Measurements from ENCODE around the gene TPPP2. TPM values are rescaled to one million over a fixed set of nuclear protein-coding genes. Genes with fewer than 3 reads are reported as not detected.

Gene TPPP2
- total RNA-seq, 1 donor from 2014 or later = not detected

DNA sequence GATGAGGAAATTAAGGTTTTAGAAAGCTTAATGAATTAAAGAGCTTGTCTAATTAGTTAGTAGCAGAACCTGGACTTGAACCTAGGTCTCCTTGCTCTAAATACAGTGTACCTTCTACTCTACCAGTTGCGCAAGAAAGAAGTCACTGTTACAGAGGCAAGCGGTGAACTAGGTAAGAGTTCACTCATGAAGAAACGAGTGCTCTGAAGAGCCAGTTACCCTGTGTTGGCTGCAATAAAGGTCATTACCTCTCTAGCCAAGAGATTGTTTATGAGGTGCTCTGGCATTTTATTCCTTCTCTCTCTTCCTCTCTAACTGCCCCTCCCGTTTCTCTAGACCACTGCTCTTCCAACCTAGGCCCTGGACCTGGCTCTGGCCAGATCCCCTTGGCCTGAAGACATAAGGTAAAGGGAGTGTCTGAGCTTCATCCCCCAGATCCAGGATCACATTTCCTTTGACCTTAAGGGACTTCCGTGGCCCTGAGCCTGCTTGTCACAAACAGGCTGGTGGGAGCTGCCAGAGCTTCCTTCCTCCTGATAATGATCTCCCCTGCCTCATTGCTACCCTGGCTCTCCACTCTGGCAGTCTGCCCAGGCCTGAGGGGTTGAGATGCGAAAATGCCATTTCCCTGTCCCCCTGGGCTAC is 14.1 kb downstream of the TPPP2 start:
- no peaks in the 10 kb centered on the region for H3K36me3 Mint-ChIP-seq (ENCODE audit: low read depth)
- DNase-seq (ENCODE audit: low spot score) = no peak
- intact Hi-C loops (cut with micrococcal nuclease) = no loop called here
- no peak overlapping the region for H3K27ac Mint-ChIP-seq
- peaks cover 26% of the 10 kb centered on the region for H3K27me3 Mint-ChIP-seq (ENCODE audit: low read depth)
- no peak overlapping the region for H3K4me3 Mint-ChIP-seq (ENCODE audit: low read depth)
- H3K4me1 Mint-ChIP-seq (ENCODE audit: low read depth) = peaks cover 2% of the 10 kb centered on the region
- H3K9me3 Mint-ChIP-seq = no peaks in the 10 kb centered on the region

DNA sequence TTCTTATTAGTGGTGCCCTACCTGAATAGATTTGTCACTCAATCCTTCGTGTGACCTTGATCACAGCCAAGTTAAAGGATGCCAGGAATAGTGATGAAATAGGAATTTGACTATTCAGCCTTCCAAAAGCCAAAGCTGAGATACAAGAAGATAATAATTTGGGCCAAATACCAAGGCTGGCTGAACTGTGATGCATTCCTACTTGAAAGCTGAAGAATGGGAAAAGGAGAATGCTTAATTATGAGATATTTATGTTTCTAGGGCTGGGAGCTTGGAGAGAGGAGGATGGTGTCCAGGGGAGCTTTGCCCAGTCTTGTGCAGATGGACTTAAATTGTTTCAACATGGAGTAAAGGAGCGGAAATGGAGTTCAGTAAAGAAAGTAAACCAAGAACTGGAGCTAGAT is 17.4 kb downstream of the TPPP2 start:
- Mint-ChIP-seq H3K27ac (no peak overlapping the region), H3K4me3 (ENCODE audit: low read depth) (no peak overlapping the region), H3K36me3 (ENCODE audit: low read depth) (no peaks in the 10 kb centered on the region), H3K27me3 (ENCODE audit: low read depth) (peaks cover 31% of the 10 kb centered on the region), H3K9me3 (no peaks in the 10 kb centered on the region), H3K4me1 (ENCODE audit: low read depth) (peaks cover 4% of the 10 kb centered on the region)
- no peak for DNase-seq (ENCODE audit: low spot score)
- intact Hi-C loops (cut with micrococcal nuclease) = no loop called here

DNA sequence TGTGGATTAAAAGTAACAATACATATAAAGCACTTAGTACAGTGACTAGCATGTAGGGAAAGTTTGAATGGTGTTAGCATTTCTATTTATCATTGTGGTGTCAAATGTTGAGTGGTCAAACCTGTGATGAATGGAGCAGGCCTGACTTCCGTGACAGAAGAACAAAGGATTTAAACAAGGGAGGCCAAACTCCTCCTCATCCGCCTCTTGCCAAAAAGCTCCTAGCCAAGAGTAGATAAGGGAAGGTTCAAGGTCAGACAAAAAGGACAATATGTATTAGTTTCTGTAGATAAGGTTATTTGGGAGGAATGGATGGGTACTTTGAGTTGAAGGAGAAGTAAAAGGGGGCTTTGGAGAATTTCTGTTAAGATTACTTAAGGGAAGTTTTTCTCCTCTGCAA is 18.6 kb downstream of the TPPP2 start:
- intact Hi-C loops (cut with micrococcal nuclease) = no loop called here
- H3K4me1 Mint-ChIP-seq (ENCODE audit: low read depth) = peaks cover 4% of the 10 kb centered on the region
- H3K27ac Mint-ChIP-seq = no peak overlapping the region
- H3K36me3 Mint-ChIP-seq (ENCODE audit: low read depth) = no peaks in the 10 kb centered on the region
- no peak for DNase-seq (ENCODE audit: low spot score)
- no peaks in the 10 kb centered on the region for H3K9me3 Mint-ChIP-seq
- peaks cover 29% of the 10 kb centered on the region for H3K27me3 Mint-ChIP-seq (ENCODE audit: low read depth)
- H3K4me3 Mint-ChIP-seq (ENCODE audit: low read depth) = no peak overlapping the region

DNA sequence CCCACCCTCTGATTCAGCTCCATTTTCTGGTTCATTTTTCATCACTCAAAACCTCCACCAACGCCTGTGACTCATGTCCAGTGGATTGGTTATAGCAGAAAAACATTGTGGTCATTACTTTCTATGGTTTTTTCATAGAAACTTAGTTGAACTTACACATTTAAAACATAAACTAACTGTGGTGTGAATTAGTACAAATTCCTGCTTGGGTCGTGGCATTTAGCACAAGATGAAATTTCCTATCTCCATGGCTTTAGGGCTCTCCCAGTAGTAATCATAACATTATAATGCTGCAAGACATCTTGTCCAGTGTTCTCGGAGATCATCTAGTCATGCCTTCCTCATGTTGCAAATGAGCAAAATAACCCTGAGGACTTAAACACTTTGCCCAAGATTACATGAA is 19.3 kb downstream of the TPPP2 start:
- no peak for DNase-seq (ENCODE audit: low spot score)
- Mint-ChIP-seq H3K36me3 (ENCODE audit: low read depth) (no peaks in the 10 kb centered on the region), H3K27me3 (ENCODE audit: low read depth) (peaks cover 29% of the 10 kb centered on the region), H3K4me3 (ENCODE audit: low read depth) (no peak overlapping the region), H3K4me1 (ENCODE audit: low read depth) (peaks cover 2% of the 10 kb centered on the region), H3K9me3 (no peaks in the 10 kb centered on the region), H3K27ac (no peak overlapping the region)
- intact Hi-C loops (cut with micrococcal nuclease) = no loop called here

DNA sequence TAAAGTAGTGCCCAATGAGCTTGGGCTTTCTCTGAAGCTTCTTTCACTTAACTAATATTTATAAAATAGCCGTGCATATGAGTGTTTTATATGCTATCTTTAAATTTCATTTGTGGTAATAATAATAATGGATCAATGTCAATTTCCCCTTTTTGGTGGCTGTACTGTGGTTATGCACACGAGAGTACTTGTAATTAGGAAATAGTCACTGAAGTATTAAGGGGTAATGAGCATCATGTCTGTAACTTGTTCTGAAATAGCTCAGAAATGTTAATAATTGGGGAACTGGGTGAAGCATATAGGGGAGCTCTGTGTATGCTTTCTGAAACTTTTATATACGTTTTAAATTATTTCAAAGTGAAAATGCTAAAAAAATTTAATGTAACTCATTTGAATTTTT is 20.6 kb downstream of the TPPP2 start:
- intact Hi-C loops (cut with micrococcal nuclease) = no loop called here
- Mint-ChIP-seq H3K27me3 (ENCODE audit: low read depth) (peaks cover 16% of the 10 kb centered on the region), H3K27ac (no peak overlapping the region), H3K9me3 (no peaks in the 10 kb centered on the region), H3K36me3 (ENCODE audit: low read depth) (no peaks in the 10 kb centered on the region), H3K4me3 (ENCODE audit: low read depth) (no peak overlapping the region), H3K4me1 (ENCODE audit: low read depth) (peaks cover 2% of the 10 kb centered on the region)
- DNase-seq (ENCODE audit: low spot score) = no peak

DNA sequence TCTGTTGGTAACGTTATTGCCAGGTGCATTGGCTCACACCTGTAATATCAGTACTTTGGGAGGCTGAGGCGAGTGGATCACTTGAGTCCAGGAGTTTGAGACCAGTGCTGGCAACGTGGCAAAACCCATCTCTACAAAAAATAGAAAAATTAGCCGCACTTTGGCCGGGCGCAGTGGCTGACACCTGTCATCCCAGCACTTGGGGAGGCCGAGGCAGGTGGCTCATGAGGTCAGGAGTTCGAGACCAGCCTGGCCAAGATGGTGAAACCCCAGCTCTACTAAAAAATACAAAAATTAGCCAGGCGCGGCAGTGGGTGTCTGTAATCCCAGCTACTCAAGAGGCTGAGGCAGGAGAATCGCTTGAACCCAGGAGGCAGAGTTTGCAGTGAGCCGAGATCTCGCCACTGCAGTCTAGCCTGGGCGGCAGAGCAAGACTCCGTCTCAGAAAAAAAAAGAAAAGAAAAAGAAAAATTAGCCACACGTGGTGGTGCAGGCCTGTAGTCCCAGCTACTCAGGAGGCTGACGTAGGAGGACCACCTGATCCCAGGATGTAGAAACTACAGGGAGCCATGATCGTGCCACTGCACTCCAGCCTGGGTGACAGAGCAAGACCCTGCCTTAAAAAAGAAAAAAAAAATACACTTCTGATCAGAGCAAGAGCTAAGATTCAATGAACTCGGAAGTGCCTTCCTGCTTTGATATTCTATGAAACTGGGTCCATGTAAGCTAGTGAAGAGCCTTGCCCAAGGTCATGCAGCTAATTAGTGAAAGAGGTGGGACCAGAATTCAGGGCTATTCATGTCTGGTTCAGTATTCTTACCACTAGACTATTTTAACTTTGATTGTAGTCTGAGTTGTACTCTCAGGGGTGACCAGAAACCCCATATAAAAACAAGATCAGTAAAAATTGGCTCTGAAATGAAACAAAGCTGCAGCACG is 23.4 kb downstream of the TPPP2 start:
- Mint-ChIP-seq H3K27ac (no peak overlapping the region), H3K27me3 (ENCODE audit: low read depth) (peaks cover 14% of the 10 kb centered on the region), H3K9me3 (no peaks in the 10 kb centered on the region), H3K4me1 (ENCODE audit: low read depth) (peaks cover 2% of the 10 kb centered on the region), H3K36me3 (ENCODE audit: low read depth) (no peaks in the 10 kb centered on the region), H3K4me3 (ENCODE audit: low read depth) (no peak overlapping the region)
- intact Hi-C loops (cut with micrococcal nuclease) = no loop called here
- DNase-seq (ENCODE audit: low spot score) = no peak

DNA sequence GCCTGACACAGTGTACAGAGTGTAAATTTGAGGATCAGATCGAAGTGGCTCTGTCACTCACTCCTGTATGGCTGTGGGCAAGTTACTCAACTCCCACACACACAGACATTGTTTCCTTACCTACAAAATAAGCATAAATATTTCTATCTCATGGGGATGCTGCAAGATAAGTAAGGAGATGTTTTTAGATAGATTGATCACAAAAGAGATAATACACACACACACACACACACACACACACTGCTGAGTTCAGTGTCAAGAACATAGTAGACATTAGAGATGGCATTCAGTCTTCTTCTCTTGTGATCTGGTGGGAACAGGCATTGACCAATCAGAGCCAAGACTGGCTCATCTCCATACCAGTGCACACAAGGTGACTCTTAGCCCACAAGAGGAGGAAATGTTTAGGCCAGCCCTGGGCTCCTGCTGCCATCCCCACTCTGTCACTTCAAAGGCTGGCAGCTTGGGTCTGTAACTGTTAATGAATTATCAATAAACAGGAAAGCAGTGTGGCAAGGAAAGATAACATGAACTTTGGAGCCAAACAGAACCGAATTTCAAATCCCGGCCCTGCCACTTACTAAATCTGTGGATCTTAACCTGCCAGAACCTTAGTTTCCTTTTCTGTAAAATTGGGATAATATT is 24.2 kb downstream of the TPPP2 start:
- no peaks in the 10 kb centered on the region for H3K36me3 Mint-ChIP-seq (ENCODE audit: low read depth)
- DNase-seq (ENCODE audit: low spot score) = no peak

DNA sequence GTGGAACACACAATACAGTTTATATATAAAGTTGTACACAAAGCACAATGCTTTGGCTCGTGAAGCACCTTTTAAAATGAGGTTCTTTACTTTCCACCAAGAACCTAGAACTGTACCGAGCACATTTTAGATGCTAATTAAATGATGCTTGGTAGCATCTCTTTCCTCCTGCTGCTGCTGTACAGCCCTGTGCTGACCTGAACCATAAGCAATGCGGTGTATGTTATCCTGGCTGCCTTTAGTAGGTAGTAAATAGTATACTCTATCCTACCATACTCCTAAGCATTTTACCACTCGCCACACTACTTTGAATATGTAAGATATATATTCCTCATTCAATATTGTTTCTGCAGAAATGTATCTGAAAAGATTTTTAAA is 24.7 kb downstream of the TPPP2 start:
- H3K27me3 Mint-ChIP-seq (ENCODE audit: low read depth) = peaks cover 6% of the 10 kb centered on the region
- no peak overlapping the region for H3K27ac Mint-ChIP-seq
- H3K4me3 Mint-ChIP-seq (ENCODE audit: low read depth) = no peak overlapping the region
- H3K4me1 Mint-ChIP-seq (ENCODE audit: low read depth) = no peaks in the 10 kb centered on the region
- intact Hi-C loops (cut with micrococcal nuclease) = no loop called here
- no peaks in the 10 kb centered on the region for H3K36me3 Mint-ChIP-seq (ENCODE audit: low read depth)
- H3K9me3 Mint-ChIP-seq = no peaks in the 10 kb centered on the region
- DNase-seq (ENCODE audit: low spot score) = no peak

More for the DNA sequence above, 24.2 kb downstream of the TPPP2 start:
- H3K4me1 Mint-ChIP-seq (ENCODE audit: low read depth) = peaks cover 2% of the 10 kb centered on the region
- no peaks in the 10 kb centered on the region for H3K9me3 Mint-ChIP-seq
- peaks cover 8% of the 10 kb centered on the region for H3K27me3 Mint-ChIP-seq (ENCODE audit: low read depth)
- no peak overlapping the region for H3K4me3 Mint-ChIP-seq (ENCODE audit: low read depth)
- intact Hi-C loops (cut with micrococcal nuclease) = no loop called here
- H3K27ac Mint-ChIP-seq = no peak overlapping the region

DNA sequence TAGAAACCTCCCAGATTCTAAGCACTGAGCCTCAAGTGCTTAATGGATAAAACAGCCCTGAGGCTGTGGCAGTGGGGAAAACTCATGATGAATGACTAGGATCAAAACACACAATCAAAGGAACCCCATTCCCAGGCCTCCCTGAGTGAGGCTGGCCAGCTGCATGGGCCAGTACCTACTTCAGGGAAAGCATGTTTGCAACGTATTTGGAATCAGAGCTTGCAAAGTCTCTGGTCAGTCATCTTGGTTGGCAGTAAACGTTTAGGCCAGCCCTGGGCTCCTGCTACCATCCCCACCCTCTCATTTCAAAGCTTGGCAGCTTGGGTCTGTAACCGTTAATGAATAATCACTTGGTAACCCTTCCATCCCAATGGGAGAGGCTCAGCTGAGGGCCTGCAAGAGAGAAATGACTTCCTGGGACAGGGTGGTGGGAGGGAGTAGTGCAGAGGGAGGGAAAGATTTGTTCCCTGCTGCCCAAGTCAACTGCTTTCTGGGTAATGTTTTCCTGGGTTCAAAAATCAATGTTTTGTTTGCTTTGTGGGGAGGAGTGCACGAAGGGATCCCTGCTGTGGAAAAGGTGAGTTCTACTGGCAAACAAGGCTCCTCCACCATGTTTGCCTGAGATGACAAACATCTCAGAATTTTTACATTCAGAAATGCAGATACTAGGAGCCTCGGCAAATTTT is 25.6 kb downstream of the TPPP2 start:
- DNase-seq (ENCODE audit: low spot score) = no peak
- Mint-ChIP-seq H3K36me3 (ENCODE audit: low read depth) (no peaks in the 10 kb centered on the region), H3K27ac (no peak overlapping the region), H3K27me3 (ENCODE audit: low read depth) (peaks cover 5% of the 10 kb centered on the region), H3K9me3 (no peaks in the 10 kb centered on the region), H3K4me1 (ENCODE audit: low read depth) (no peaks in the 10 kb centered on the region), H3K4me3 (ENCODE audit: low read depth) (no peak overlapping the region)
- intact Hi-C loops (cut with micrococcal nuclease) = no loop called here

DNA sequence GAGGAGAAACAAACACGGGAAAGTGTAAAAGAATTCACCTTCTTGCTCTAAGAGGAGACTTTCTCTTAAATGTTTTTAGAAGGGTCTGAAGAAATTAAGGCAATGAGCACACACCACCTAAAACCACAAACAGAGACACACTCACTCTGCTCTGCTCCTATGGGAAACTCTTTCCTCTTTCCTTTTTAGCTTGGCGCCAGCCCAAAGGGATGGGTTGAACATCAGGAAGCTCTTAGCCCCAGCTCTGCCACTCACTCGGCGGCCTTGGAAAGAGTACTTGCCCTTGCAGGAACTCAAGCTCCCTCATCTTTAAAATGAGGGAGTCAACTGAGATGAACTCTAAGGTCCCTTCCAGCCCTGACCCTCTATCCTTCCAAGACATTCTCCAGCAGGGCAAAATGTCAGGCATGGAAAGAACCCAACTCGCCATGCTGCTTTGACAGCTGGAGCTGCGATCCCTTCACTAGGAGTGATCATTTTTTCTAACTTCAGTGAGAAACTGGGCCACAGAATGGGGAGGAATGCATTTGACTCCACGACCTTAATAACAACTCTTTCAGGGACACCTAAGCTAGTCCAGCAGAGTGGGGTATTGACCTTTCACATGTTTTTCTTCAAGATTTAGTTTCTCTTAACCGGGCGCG is 26.6 kb downstream of the TPPP2 start:
- Mint-ChIP-seq H3K4me3 (ENCODE audit: low read depth) (no peak overlapping the region), H3K27ac (no peak overlapping the region), H3K27me3 (ENCODE audit: low read depth) (peaks cover 14% of the 10 kb centered on the region), H3K9me3 (no peaks in the 10 kb centered on the region), H3K4me1 (ENCODE audit: low read depth) (no peaks in the 10 kb centered on the region), H3K36me3 (ENCODE audit: low read depth) (no peaks in the 10 kb centered on the region)
- intact Hi-C loops (cut with micrococcal nuclease) = no loop called here
- no peak for DNase-seq (ENCODE audit: low spot score)

DNA sequence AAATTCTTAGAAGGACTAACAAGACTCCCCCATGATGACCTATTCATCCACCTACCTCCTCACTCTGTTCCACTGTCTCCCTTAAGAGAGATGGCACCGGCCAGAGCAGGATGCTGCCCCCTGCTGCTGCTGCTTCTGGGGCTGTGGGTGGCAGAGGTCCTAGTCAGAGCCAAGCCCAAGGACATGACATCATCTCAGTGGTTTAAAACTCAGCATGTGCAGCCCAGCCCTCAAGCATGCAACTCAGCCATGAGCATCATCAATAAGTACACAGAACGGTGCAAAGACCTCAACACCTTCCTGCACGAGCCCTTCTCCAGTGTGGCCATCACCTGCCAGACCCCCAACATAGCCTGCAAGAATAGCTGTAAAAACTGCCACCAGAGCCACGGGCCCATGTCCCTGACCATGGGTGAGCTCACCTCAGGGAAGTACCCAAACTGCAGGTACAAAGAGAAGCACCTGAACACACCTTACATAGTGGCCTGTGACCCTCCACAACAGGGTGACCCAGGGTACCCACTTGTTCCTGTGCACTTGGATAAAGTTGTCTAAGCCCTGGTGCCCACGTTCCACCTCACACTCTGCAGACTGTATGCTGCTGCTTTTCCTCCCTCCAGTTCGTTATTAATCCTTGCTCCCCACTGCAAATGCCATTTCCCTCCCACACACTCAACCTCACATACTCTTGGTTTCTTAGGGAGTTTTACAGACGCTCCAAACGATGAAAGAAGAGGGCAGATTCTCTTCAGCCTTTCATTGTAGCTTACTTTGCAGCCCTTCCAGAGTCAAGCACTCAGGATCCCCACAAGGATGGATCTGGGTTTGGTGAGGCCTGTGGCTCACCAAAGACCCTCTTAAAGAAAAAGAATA is 28.0 kb downstream of the TPPP2 start, which contains the start of gene RNASE8:
RNASE8 (plus strand) TSS at position 20 of the 873 bp plus-strand sequence; CDS start at position 91, 71 bp downstream.
- no peak within 1 kb of the TSS for H3K27ac Mint-ChIP-seq
- H3K4me3 Mint-ChIP-seq (ENCODE audit: low read depth) = no peak within 1 kb of the TSS
- DNase-seq (ENCODE audit: low spot score) = no peak
- intact Hi-C loops (cut with micrococcal nuclease) = no loop called here
- no peaks in the 10 kb centered on the region for H3K9me3 Mint-ChIP-seq
- no peaks in the 10 kb centered on the region for H3K4me1 Mint-ChIP-seq (ENCODE audit: low read depth)
- no peaks in the 10 kb centered on the region for H3K36me3 Mint-ChIP-seq (ENCODE audit: low read depth)
- H3K27me3 Mint-ChIP-seq (ENCODE audit: low read depth) = peaks cover 19% of the 10 kb centered on the region

Measured in activated T-helper 2 cell treated with anti-CD3 and anti-CD28 coated beads, Interferon-gamma antibody, Interleukin-2, Interleukin-4, amounts not matched to agents 10 μg/mL and 5 μg/mL and 100 μg/mL, durations not matched to agents 14 hours and 24 hours and 36 hours (primary cell).